IPS DF 4.7 (cell line): ENCODE measurements around the gene PARVA.

Experiments used
- DNase-seq: peaks from one replicate; pipeline ENCODE4 v3.0.0-alpha.2; 2013; ENCODE audit warnings: low spot score; ENCODE audit errors: extremely low read depth

The PARVA gene

GRCh38 chr11:12526789-12527188, 149.4 kb downstream of the PARVA start:
- DNase-seq, result no peak

GRCh38 chr11:12528487-12528886, 151.1 kb downstream of the PARVA start:
- no peak for DNase-seq

- no peak for DNase-seq
Measured at GRCh38 chr11:12529041-12529440, 151.7 kb downstream of the PARVA start.

GRCh38 chr11:12529793-12530192, 152.4 kb downstream of the PARVA start:
- no peak for DNase-seq

- no peak for DNase-seq
Measured at GRCh38 chr11:12531020-12531419, 153.6 kb downstream of the PARVA start.

- DNase-seq, result no peak
Measured at GRCh38 chr11:12531681-12532080, 154.3 kb downstream of the PARVA start.

- no peak for DNase-seq
Measured at GRCh38 chr11:12532580-12532979, 155.2 kb downstream of the PARVA start.

- DNase-seq, result no peak
Measured at GRCh38 chr11:12534549-12534948, 157.2 kb downstream of the PARVA start.

- no peak for DNase-seq
Measured at GRCh38 chr11:12535321-12535720, 157.9 kb downstream of the PARVA start.

- no peak for DNase-seq
Measured at GRCh38 chr11:12536566-12536965, 159.2 kb downstream of the PARVA start.

- DNase-seq, result no peak
Measured at GRCh38 chr11:12537778-12538401, 160.5 kb downstream of the PARVA start.

GRCh38 chr11:12538889-12539421, 161.6 kb downstream of the PARVA start:
- no peak for DNase-seq

GRCh38 chr11:12539572-12539971, 162.2 kb downstream of the PARVA start:
- no peak for DNase-seq

- DNase-seq, result no peak
Measured at GRCh38 chr11:12540075-12540680, 162.8 kb downstream of the PARVA start.

GRCh38 chr11:12540913-12541582, 163.7 kb downstream of the PARVA start:
- DNase-seq, result no peak

- no peak for DNase-seq
Measured at GRCh38 chr11:12541583-12542151, 164.3 kb downstream of the PARVA start.

- DNase-seq, result no peak
Measured at GRCh38 chr11:12542186-12542935, 165.0 kb downstream of the PARVA start.

GRCh38 chr11:12543596-12544415, 166.4 kb downstream of the PARVA start:
- DNase-seq, result no peak

GRCh38 chr11:12544986-12545775, 167.8 kb downstream of the PARVA start:
- DNase-seq, result no peak

- no peak for DNase-seq
Measured at GRCh38 chr11:12546122-12546521, 168.8 kb downstream of the PARVA start.
